ENCODE measurements around the gene SLC9A5. TPM values are rescaled to one million over a fixed set of nuclear protein-coding genes. Genes with fewer than 3 reads are reported as not detected.

SLC9A5 gene
- total RNA-seq, 2 donors from 2014 or later, result 0.27 to 2.6 TPM

DNA sequence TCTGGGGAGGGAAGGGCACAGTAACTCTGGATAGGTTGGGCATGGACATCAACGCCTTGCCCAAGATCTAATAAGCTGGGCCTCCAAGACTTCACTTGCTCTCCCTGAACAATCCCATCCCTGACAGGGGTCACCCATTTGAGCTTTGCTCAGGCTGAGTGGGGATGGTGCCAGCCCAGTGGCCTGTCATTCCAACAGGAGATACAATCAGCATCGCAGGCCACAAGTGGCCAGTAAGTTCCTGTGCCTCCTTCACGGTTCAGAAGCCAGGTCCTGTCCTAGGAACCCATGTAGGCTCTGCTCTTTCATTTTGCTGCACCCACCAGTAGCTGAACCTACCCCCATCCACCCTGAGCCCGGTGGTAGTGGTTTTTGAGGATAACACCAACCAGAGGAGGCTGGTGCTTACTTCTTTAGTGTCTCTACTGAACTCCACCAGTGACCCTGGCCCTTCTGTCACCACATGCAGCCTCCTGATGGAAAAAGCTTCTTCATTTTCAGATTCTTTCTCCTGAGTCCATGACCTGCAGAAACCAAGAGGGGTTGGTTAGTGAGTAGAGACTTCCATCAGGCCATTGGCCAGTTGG, 45.5 kb downstream of the SLC9A5 start:
- intact Hi-C loops (cut with DNase I), result no loop called here
- 91% methylated on average over 4 of the region's 4 CpGs for WGBS
- no peak overlapping the region for H3K27ac ChIP-seq
- H3K36me3 ChIP-seq, result no peaks in the 10 kb centered on the region
- H3K4me1 ChIP-seq (replicated peaks), result no peaks in the 10 kb centered on the region
- H3K27me3 ChIP-seq (replicated peaks; ENCODE audit: insufficient read depth), result no peaks in the 10 kb centered on the region
- no peak overlapping the region for H3K4me3 ChIP-seq
- no peak for DNase-seq (ENCODE audit: low spot score)
- H3K9me3 ChIP-seq, result no peaks in the 10 kb centered on the region
- TF ChIP-seq, protein P1, sequence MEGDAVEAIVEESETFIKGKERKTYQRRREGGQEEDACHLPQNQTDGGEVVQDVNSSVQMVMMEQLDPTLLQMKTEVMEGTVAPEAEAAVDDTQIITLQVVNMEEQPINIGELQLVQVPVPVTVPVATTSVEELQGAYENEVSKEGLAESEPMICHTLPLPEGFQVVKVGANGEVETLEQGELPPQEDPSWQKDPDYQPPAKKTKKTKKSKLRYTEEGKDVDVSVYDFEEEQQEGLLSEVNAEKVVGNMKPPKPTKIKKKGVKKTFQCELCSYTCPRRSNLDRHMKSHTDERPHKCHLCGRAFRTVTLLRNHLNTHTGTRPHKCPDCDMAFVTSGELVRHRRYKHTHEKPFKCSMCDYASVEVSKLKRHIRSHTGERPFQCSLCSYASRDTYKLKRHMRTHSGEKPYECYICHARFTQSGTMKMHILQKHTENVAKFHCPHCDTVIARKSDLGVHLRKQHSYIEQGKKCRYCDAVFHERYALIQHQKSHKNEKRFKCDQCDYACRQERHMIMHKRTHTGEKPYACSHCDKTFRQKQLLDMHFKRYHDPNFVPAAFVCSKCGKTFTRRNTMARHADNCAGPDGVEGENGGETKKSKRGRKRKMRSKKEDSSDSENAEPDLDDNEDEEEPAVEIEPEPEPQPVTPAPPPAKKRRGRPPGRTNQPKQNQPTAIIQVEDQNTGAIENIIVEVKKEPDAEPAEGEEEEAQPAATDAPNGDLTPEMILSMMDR (IDR thresholded peaks at IDR 0.05), result no peak
- TF ChIP-seq POLR2A (IDR thresholded peaks at IDR 0.05), result no peak
- no peak for TF ChIP-seq POLR2AphosphoS5 (IDR thresholded peaks at IDR 0.05)

GRCh38 chr16:67294938-67295361, 46.2 kb downstream of the SLC9A5 start:
- 69% methylated on average over 7 of the region's 7 CpGs for WGBS
- TF ChIP-seq, protein P1 (IDR thresholded peaks at IDR 0.05), result no peak
- TF ChIP-seq POLR2A (IDR thresholded peaks at IDR 0.05) (no peak), POLR2AphosphoS5 (IDR thresholded peaks at IDR 0.05) (no peak)
- Histone ChIP-seq H3K4me3 (no peak overlapping the region), H3K4me1 (replicated peaks) (no peaks in the 10 kb centered on the region), H3K27me3 (replicated peaks; ENCODE audit: insufficient read depth) (no peaks in the 10 kb centered on the region), H3K9me3 (no peaks in the 10 kb centered on the region), H3K36me3 (no peaks in the 10 kb centered on the region), H3K27ac (no peak overlapping the region)
- intact Hi-C loops (cut with DNase I), result no loop called here
- DNase-seq (ENCODE audit: low spot score), result no peak

DNA sequence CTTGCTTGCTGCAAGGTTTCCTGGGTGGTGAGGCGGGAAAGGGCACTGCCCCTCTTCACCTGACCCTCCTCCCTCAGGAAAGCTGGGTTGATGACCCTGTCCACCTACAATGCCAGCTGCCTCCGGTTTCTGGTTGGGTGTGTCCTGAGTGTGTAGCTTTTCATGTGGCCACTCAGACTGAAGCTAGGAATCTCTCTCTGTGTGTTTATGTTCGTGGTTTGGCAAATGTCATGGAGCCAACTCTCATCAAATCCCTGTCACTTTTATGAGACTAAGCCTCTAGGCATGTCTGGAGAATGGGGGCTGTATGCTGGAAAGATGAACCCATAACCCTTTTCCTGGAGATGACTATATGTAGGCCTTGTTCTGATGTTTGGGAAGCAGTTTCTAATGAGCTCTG, 47.6 kb downstream of the SLC9A5 start:
- DNase-seq (ENCODE audit: low spot score), result no peak
- Histone ChIP-seq H3K4me3 (no peak overlapping the region), H3K36me3 (no peaks in the 10 kb centered on the region), H3K4me1 (replicated peaks) (no peaks in the 10 kb centered on the region), H3K9me3 (no peaks in the 10 kb centered on the region), H3K27ac (no peak overlapping the region), H3K27me3 (replicated peaks; ENCODE audit: insufficient read depth) (no peaks in the 10 kb centered on the region)
- intact Hi-C loops (cut with DNase I), result no loop called here
- TF ChIP-seq POLR2A (IDR thresholded peaks at IDR 0.05) (no peak), POLR2AphosphoS5 (IDR thresholded peaks at IDR 0.05) (no peak)
- TF ChIP-seq, protein P1 (IDR thresholded peaks at IDR 0.05), result no peak
- 35% methylated on average over 3 of the region's 3 CpGs for WGBS

GRCh38 chr16:67298277-67298676, 49.5 kb downstream of the SLC9A5 start:
- Histone ChIP-seq H3K4me3 (no peak overlapping the region), H3K9me3 (no peaks in the 10 kb centered on the region), H3K36me3 (no peaks in the 10 kb centered on the region), H3K4me1 (replicated peaks) (peaks cover 8% of the 10 kb centered on the region), H3K27ac (no peak overlapping the region), H3K27me3 (replicated peaks; ENCODE audit: insufficient read depth) (no peaks in the 10 kb centered on the region)
- DNase-seq (ENCODE audit: low spot score), result no peak
- intact Hi-C loops (cut with DNase I), result no loop called here
- 94% methylated on average over 9 of the region's 9 CpGs for WGBS
- TF ChIP-seq POLR2AphosphoS5 (IDR thresholded peaks at IDR 0.05), result no peak

DNA sequence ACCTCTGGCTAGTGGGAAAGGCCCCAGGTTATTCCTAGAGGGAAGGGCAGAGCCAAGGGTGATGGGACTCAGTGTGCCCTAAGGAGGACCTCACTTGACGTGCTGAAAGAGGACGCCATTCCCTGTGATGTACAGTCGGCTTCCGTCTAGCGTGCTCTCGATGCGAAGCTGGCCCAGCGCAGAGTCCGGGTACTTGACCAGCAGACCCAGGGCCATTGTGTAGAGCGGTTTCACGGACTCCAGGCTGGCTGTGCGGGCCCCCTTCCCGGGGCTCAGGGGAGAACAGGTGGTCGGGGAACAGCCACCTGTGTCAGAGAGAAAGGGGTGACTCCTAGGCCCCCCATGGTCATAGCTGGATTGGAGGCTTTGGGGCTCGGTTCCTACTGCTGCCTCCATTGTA, 50.5 kb downstream of the SLC9A5 start:
- Histone ChIP-seq H3K4me1 (replicated peaks) (peaks cover 8% of the 10 kb centered on the region), H3K36me3 (no peaks in the 10 kb centered on the region), H3K4me3 (no peak overlapping the region), H3K27me3 (replicated peaks; ENCODE audit: insufficient read depth) (no peaks in the 10 kb centered on the region), H3K9me3 (no peaks in the 10 kb centered on the region), H3K27ac (no peak overlapping the region)
- intact Hi-C loops (cut with DNase I), result no loop called here
- TF ChIP-seq POLR2A (IDR thresholded peaks at IDR 0.05), result no peak
- no peak for TF ChIP-seq POLR2AphosphoS5 (IDR thresholded peaks at IDR 0.05)
- TF ChIP-seq, protein P1 (IDR thresholded peaks at IDR 0.05), result no peak
- 94% methylated on average over 15 of the region's 15 CpGs for WGBS
- no peak for DNase-seq (ENCODE audit: low spot score)
